Glomerular visceral epithelial cell (primary cell): Measurements from ENCODE around the gene MPHOSPH8.
"Not testable (repeated sequence)": the region's sequence is repeated elsewhere in the genome, so short reads cannot be mapped to it uniquely, and the experiment has no call there.

Experiments
- DNase-seq: peaks from one replicate; pipeline ENCODE4 v3.0.0-alpha.2; 2016; ENCODE audit errors: extremely low spot score

The MPHOSPH8 gene

GRCh38 chr13:19685437-19685836, 52.0 kb downstream of the MPHOSPH8 start:
- DNase-seq, result no peak

GRCh38 chr13:19691447-19691846, 58.0 kb downstream of the MPHOSPH8 start:
- DNase-seq, result not testable (repeated sequence)

GRCh38 chr13:19695428-19695827, 62.0 kb downstream of the MPHOSPH8 start:
- no peak for DNase-seq

- no peak for DNase-seq
These were observed 62.4 kb downstream of the MPHOSPH8 start for GRCh38 chr13:19695829-19696228.

GRCh38 chr13:19700963-19701362, 67.5 kb downstream of the MPHOSPH8 start:
- DNase-seq, result not testable (repeated sequence)

GRCh38 chr13:19701619-19702018, 68.2 kb downstream of the MPHOSPH8 start:
- not testable (repeated sequence) for DNase-seq

GRCh38 chr13:19704256-19704655, 70.8 kb downstream of the MPHOSPH8 start:
- DNase-seq, result not testable (repeated sequence)

GRCh38 chr13:19709039-19709438, 75.6 kb downstream of the MPHOSPH8 start:
- not testable (repeated sequence) for DNase-seq

- not testable (repeated sequence) for DNase-seq
These were observed 76.3 kb downstream of the MPHOSPH8 start for GRCh38 chr13:19709782-19710181.

GRCh38 chr13:19713186-19713965, 79.9 kb downstream of the MPHOSPH8 start:
- peak; percentile 52 for DNase-seq

GRCh38 chr13:19720039-19720438, 86.6 kb downstream of the MPHOSPH8 start:
- no peak for DNase-seq
